Psoas muscle (tissue), 8 donors: ENCODE data around the gene KIAA1614. TPM values are rescaled to one million over a fixed set of nuclear protein-coding genes. Genes with fewer than 3 reads are reported as not detected.

Experiments
- ATAC-seq, 4 donors: fragments of 200-7000 bp; cut with Tn5 transposase; one replicate each; pipeline ENCODE4 v1.9.1; 2020; ENCODE audit warnings: moderate library complexity in 3 of 4, mild to moderate bottlenecking in 2 of 4
- DNase-seq, 2 donors: peaks; one replicate each; pipeline ENCODE4 v3.0.0-alpha.2; 2020
- H3K27ac ChIP-seq: fragments of 200-600 bp; one replicate; pipeline ENCODE4 v1.8.0; 2022
- H3K27me3 ChIP-seq, 3 donors: fragments of 200-600 bp in 1 of 3; one replicate each; pipeline versions ENCODE4 v1.6.1 to v1.8.0; 2013 to 2022; ENCODE audit warnings: low read length in 2 of 3, mild to moderate bottlenecking in 2 of 3, moderate library complexity in 1 of 3; ENCODE audit not compliant: insufficient read depth in 3 of 3
- H3K36me3 ChIP-seq, 2 donors: fragments of 200-600 bp in 1 of 2; one replicate each; pipeline versions ENCODE4 v1.6.1 to v1.8.0; 2013 to 2022; ENCODE audit warnings: low read depth in 1 of 2, mild to moderate bottlenecking in 1 of 2, moderate library complexity in 1 of 2; ENCODE audit not compliant: insufficient read depth in 1 of 2
- H3K4me1 ChIP-seq: fragments of 200-600 bp; one replicate; pipeline ENCODE4 v1.8.0; 2022
- H3K4me3 ChIP-seq: fragments of 200-600 bp; one replicate; pipeline ENCODE4 v1.8.0; 2022; ENCODE audit warnings: mild to moderate bottlenecking
- H3K9me3 ChIP-seq: fragments of 200-600 bp; one replicate; pipeline ENCODE4 v1.8.0; 2022
- CTCF ChIP-seq: fragments of 200-600 bp; IDR thresholded peaks from one replicate; pipeline ENCODE4 v1.8.0; 2022; ENCODE audit warnings: antibody characterized with exemption
- WGBS, 3 donors: extraction: QIAGEN DNeasy Blood & Tissue Kit; methylation state at CpG; one replicate each; pipeline versions ENCODE4 v1.1.6 to v1.1.7; 2013; 5-methylcytosine and 5-hydroxymethylcytosine counted together
- intact Hi-C, 2 donors: fragments of 100-400 bp; cut with DNase I; formaldehyde crosslinking; loops; one replicate each; pipeline versions ENCODE4 v1.11.0 to v1.14.2; 2022
- long read RNA-seq, 2 donors: library from polyadenylated mRNA; unstranded; transcript quantifications; one replicate each; pipeline ENCODE4 v2.0.0, GENCODE V29; 2021
- polyA plus RNA-seq, 3 donors: library from polyadenylated mRNA; stranded (reverse); fragments of 200-250 nt; gene quantifications; one replicate each; pipeline ENCODE4 v1.2.3, GENCODE V29; 2013
- total RNA-seq, 4 donors: library from RNA; stranded (reverse); fragmentation: NEBNext Ultra II Directional in 2 of 4; extraction: Animal tissue kit (Norgen Biotek cat#: 25700) in 2 of 4; gene quantifications; one replicate each; pipeline versions ENCODE4 v1.2.1 to v1.2.4, GENCODE V29; 2021 to 2023
- donor health status: healthy with polysubstance abuse.
- donor health status: DM: no; HTN: no; CAD: no; lungs with moderate emphysema.
- donor health status: Bipolar disorder and iron deficiency.
- donor health status: healthy.
- donor health status: DM: yes; HTN: yes; CAD: no.
- donor health status: DM: no; HTN: no; CAD: no.
- donor health status: DM: no; HTN: no; CAD: no.
- donor health status: DM: yes; HTN: yes; CAD: no.

KIAA1614 gene
- 1 to 10 TPM in 2 of 4 donors, under 1 TPM in 2; 0.84 to 1.1 (median 0.95) TPM for total RNA-seq
- polyA plus RNA-seq = 1 to 10 TPM in 1 of 3 donors, under 1 TPM in 2; 0.45 to 1.6 (median 0.47) TPM
- long read RNA-seq, donor 1, partial matches to known transcripts = 0 of 1 reads
- long read RNA-seq, donor 1, other reads (novel, unspliced or antisense) = 1 of 1 reads
- long read RNA-seq, donor 2, partial matches to known transcripts = 2 of 5 reads
- long read RNA-seq, donor 2, other reads (novel, unspliced or antisense) = 2 of 5 reads

GRCh38 chr1:180912801-180913565, at the start of gene KIAA1614:
KIAA1614 (plus strand) TSS chr1:180912897; CDS start chr1:180913244, 347 bp downstream.
- WGBS, 3 donors = 9 to 21% (median 10%) methylated on average over 47 to 76 of the region's 76 CpGs
- DNase-seq (peak; percentile 50 to 67), ATAC-seq (peak; percentile 34 to 74 (median 62))
- peak within 1 kb of the TSS; percentile 56 for H3K27ac ChIP-seq
- H3K27me3 ChIP-seq = peaks cover 0 to 23% (median 9%) of the 10 kb centered on the region in 3 donors
- TF ChIP-seq CTCF = no peak
- H3K4me3 ChIP-seq = peak within 1 kb of the TSS; percentile 71
- H3K9me3 ChIP-seq = no peaks in the 10 kb centered on the region
- intact Hi-C loops = loop anchor here in 1 of 2 donors (10.0 kb wide), 1 partner anchor 1002 kb away; no protein-coding TSS in a partner anchor
- H3K36me3 ChIP-seq = no peaks in the 10 kb centered on the region
- H3K4me1 ChIP-seq = no peaks in the 10 kb centered on the region

- 32 to 40% (median 40%) methylated on average over 6 of the region's 6 CpGs for WGBS, 3 donors
- Histone ChIP-seq H3K4me3 (no peak overlapping the region), H3K4me1 (peaks cover 4% of the 10 kb centered on the region), H3K27ac (no peak overlapping the region), H3K36me3 (peaks cover 0 to 19% of the 10 kb centered on the region in 2 donors), H3K27me3 (no peaks in the 10 kb centered on the region), H3K9me3 (no peaks in the 10 kb centered on the region)
- DNase-seq = no peak
- peak in 2 of 4 donors; percentile 46 to 70 for ATAC-seq
- TF ChIP-seq CTCF = peak; percentile 83
- intact Hi-C loops = loop anchor here (5.0 kb wide), 3 partner anchors 231 to 346 kb away; partner anchors contain the start of gene XPR1 (in 1 of the 2)
Observed at GRCh38 chr1:180863158-180863775, 49.4 kb upstream of the KIAA1614 start.

- peak; percentile 59 for TF ChIP-seq CTCF
- peaks cover 0 to 38% of the 10 kb centered on the region in 2 donors for H3K36me3 ChIP-seq
- no peaks in the 10 kb centered on the region for H3K9me3 ChIP-seq
- WGBS, 3 donors = 65 to 72% (median 68%) methylated on average over 6 of the region's 6 CpGs
- H3K27me3 ChIP-seq = no peaks in the 10 kb centered on the region
- no peaks in the 10 kb centered on the region for H3K4me1 ChIP-seq
- intact Hi-C loops = loop anchor here (1.0 to 10.0 kb wide), 4 partner anchors 203 to 285 kb away; partner anchors contain the start of gene IER5 (in 1 of the 2)
- peak overlapping the region; percentile 27 for H3K27ac ChIP-seq
- no peak overlapping the region for H3K4me3 ChIP-seq
- ATAC-seq (peak; percentile 58 to 80 (median 71)), DNase-seq (no peak)
Observed at GRCh38 chr1:180881806-180882509, 30.7 kb upstream of the KIAA1614 start.

- Histone ChIP-seq H3K27me3 (no peaks in the 10 kb centered on the region), H3K36me3 (peaks cover 0 to 28% of the 10 kb centered on the region in 2 donors), H3K4me1 (no peaks in the 10 kb centered on the region), H3K4me3 (no peak overlapping the region), H3K9me3 (no peaks in the 10 kb centered on the region), H3K27ac (no peak overlapping the region)
- no peak for TF ChIP-seq CTCF
- DNase-seq (no peak), ATAC-seq (no peak)
- WGBS, 3 donors = 86 to 91% (median 90%) methylated on average over 3 of the region's 3 CpGs
- intact Hi-C loops = loop anchor here (5.0 to 10.0 kb wide), 2 partner anchors 200 to 283 kb away; partner anchors contain the start of gene IER5 (in 1 of the 2)
Observed at GRCh38 chr1:180884588-180885300, 28.0 kb upstream of the KIAA1614 start.
